Rectal smooth muscle tissue (tissue), 1 donor: Measurements from ENCODE around the gene MTLN.
"Not testable (repeated sequence)": the region's sequence is repeated elsewhere in the genome, so short reads cannot be mapped to it uniquely, and the experiment has no call there.

Source experiments
- H3K27ac ChIP-seq: one replicate; pipeline ENCODE4 v1.7.0; 2013; ENCODE audit warnings: low read depth, low read length, inconsistent platforms
- H3K27me3 ChIP-seq: one replicate; pipeline ENCODE4 v1.7.0; 2013; ENCODE audit warnings: low read length; ENCODE audit not compliant: control insufficient read depth, insufficient read depth
- H3K36me3 ChIP-seq: one replicate; pipeline ENCODE4 v1.7.0; 2013; ENCODE audit warnings: low read length; ENCODE audit not compliant: control insufficient read depth, insufficient read depth
- H3K4me1 ChIP-seq: one replicate; pipeline ENCODE4 v1.7.0; 2013; ENCODE audit warnings: low read length; ENCODE audit not compliant: control insufficient read depth, insufficient read depth
- H3K4me3 ChIP-seq: one replicate; pipeline ENCODE4 v1.7.0; 2013; ENCODE audit warnings: low read length
- H3K9ac ChIP-seq: one replicate; pipeline ENCODE4 v1.7.0; 2013; ENCODE audit warnings: low read length

The MTLN gene, protein sequence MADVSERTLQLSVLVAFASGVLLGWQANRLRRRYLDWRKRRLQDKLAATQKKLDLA

GRCh38 chr2:110211938-110212858 is at the start of gene MTLN:
TSS of gene MTLN (minus strand) at chr2:110212547. CDS start at chr2:110212525, 22 bp downstream.
- Histone ChIP-seq H3K9ac (peak within 1 kb of the TSS; percentile 43), H3K27me3 (no peaks in the 10 kb centered on the region), H3K4me1 (no peaks in the 10 kb centered on the region), H3K36me3 (no peaks in the 10 kb centered on the region), H3K4me3 (peak within 1 kb of the TSS; percentile 83), H3K27ac (peak within 1 kb of the TSS; percentile 73)

DNA sequence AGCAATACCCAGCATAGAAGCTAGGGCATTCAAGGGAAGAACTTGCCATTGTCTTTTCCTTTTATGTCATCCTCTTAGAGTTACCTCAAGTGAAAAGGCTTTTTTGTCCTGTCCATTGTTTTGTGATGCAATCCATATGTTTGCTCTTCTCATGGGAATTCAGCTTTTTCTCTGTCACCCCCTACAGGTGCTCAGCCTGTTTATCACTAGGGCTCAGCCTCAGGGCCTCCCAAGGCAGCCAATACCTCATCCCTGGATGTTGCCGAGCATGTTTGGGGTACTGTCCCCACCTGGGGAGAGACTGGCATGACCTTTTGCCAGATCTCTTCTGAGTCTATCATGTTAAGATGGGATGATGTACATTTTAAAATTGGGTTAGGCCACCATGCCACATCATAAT is 49.6 kb upstream of the MTLN start:
- not testable (repeated sequence) for H3K27me3 ChIP-seq, H3K27ac ChIP-seq, H3K4me1 ChIP-seq, H3K4me3 ChIP-seq, H3K36me3 ChIP-seq, H3K9ac ChIP-seq

DNA sequence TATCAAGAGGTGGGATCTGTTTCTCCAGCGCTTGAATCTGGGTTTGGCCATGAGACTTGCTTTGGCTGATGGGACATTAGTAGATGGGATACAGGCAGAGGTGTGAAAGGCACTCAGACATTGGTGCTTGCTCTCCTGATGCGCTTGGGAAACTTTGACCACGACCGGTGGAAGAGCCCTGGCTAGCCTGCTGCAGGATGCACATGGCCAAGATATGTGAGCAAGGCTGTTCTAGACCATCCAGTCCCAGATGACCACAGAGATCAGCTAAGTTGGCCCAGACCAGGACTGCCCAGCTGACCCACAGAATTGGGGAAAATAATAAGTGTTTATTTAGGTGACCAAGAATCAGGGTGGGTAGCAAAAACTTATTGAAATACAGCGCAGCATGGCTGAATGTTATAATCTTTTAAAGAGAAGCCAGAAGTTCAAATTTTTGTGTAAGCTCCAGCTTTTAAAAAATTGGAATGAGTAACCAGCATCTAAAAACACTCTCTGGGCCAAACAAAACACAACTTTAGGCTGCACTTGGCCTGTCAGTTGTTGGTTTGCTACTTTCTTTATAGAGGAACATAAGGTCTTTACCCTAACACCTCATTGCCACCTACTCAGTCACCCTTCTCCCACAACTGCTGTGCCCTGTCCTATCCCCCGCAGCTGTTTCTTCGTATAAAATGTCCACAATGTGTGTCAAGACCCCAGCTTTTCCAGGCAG is 35.9 kb upstream of the MTLN start:
- not testable (repeated sequence) for H3K4me3 ChIP-seq, H3K27ac ChIP-seq, H3K36me3 ChIP-seq, H3K27me3 ChIP-seq, H3K4me1 ChIP-seq, H3K9ac ChIP-seq

- H3K4me3 ChIP-seq, H3K9ac ChIP-seq, H3K27me3 ChIP-seq, H3K36me3 ChIP-seq, H3K27ac ChIP-seq, H3K4me1 ChIP-seq: not testable (repeated sequence)
These were observed 33.4 kb upstream of the MTLN start for GRCh38 chr2:110245488-110246435.

DNA sequence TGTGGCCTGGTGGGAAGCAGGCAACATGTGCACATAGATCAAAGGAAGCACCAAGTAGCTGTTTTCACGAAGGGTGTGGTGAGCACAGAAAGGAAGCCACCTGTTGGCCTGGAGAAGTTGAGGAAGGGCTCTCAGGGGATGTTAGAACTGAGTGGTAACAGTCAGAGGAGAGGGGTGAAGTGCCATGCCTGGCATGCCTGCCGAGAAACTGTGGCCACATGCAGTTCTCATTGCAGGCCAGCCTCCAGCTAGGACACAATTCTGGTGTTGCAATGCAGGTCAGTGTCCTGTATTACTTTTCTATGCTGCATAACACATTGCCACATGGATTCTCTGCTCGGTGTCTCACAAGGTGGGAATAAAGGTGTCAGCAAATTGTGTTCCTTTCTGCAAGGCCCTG is 30.9 kb upstream of the MTLN start:
- not testable (repeated sequence) for H3K36me3 ChIP-seq, H3K27me3 ChIP-seq, H3K4me3 ChIP-seq, H3K9ac ChIP-seq, H3K27ac ChIP-seq, H3K4me1 ChIP-seq

DNA sequence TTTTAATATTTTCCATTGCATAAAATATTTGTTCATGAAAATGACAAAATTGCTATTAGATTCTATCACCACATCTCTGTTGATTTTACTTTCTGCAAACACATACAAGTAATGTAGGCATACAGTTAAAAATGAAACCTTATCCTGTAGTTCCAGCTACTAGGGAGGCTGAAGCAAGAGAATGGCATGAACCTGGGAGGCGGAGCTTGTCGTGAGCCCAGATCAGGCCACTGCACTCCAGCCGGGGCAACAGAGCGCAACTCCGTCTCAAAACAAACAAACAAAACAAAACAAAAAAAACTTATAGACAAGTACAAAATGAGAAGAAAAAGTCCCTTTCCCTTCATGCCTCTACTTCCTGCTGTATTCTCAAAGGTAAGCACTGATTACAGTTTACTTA is 22.2 kb upstream of the MTLN start:
- not testable (repeated sequence) for H3K4me1 ChIP-seq, H3K4me3 ChIP-seq, H3K36me3 ChIP-seq, H3K9ac ChIP-seq, H3K27me3 ChIP-seq, H3K27ac ChIP-seq

GRCh38 chr2:110229886-110230285 is 17.5 kb upstream of the MTLN start:
- H3K27me3 ChIP-seq, H3K4me1 ChIP-seq, H3K9ac ChIP-seq, H3K27ac ChIP-seq, H3K4me3 ChIP-seq, H3K36me3 ChIP-seq: not testable (repeated sequence)

DNA sequence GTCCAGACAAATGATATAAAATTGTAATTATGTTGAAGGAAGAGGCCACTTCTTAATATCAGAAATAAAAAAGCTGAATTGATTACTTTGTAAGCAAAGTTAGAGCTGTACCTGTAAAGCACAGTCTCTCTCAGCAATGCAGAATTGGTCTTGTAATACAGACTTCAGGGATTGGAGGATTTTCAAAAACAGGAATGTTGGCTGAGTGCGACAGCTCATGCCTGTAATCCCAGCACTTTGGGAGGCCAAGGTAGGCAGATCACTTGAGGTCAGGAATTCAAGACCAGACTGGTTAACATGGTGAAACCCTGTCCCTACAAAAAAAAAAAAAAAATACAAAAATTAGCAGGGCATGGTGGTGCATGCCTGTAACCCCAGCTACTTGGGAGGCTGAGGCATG is 10.3 kb upstream of the MTLN start:
- H3K4me3 ChIP-seq, H3K9ac ChIP-seq, H3K27ac ChIP-seq, H3K4me1 ChIP-seq, H3K36me3 ChIP-seq, H3K27me3 ChIP-seq: not testable (repeated sequence)

DNA sequence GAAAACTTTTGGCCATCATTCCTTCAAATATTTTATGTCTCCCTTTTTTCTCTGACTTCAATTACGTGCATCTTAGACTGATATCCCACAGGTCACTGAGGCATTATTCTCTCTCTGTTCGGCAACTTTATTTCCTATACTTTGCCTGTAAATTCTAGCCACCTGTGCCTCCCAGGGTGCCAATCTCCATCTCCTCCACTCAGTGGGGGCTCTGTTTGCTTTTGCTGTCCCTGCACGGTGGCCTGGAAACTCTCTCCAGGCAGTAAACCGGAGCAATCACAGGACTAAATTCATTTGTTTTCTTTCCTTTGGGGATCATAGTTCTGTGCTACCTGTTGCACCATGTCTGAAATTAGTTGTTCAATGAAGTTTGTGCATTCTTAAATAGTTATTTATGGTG is 9.6 kb upstream of the MTLN start:
- no peaks in the 10 kb centered on the region for H3K36me3 ChIP-seq
- no peak overlapping the region for H3K27ac ChIP-seq
- no peak overlapping the region for H3K4me3 ChIP-seq
- no peaks in the 10 kb centered on the region for H3K4me1 ChIP-seq
- no peak overlapping the region for H3K9ac ChIP-seq
- H3K27me3 ChIP-seq, result no peaks in the 10 kb centered on the region

DNA sequence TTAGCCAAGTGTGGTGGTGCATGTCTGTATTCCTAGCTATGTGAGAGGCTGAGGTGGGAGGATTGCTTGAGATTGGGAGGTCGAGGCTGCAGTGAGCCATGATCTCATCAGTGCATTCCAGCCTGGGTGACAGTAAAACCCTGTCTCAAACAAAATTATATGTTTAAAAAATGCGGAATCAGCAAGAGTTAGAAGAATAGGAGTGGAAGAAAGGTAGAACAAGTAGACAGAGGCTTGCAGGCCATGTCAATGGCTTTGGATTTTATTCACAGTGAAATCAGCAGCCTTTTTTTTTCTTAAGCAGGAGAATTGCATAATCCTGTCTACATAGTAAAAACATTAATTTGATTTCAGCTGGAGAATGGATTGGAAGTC is 7.8 kb upstream of the MTLN start:
- Histone ChIP-seq H3K36me3 (no peaks in the 10 kb centered on the region), H3K9ac (no peak overlapping the region), H3K27ac (no peak overlapping the region), H3K27me3 (no peaks in the 10 kb centered on the region), H3K4me3 (no peak overlapping the region), H3K4me1 (no peaks in the 10 kb centered on the region)

DNA sequence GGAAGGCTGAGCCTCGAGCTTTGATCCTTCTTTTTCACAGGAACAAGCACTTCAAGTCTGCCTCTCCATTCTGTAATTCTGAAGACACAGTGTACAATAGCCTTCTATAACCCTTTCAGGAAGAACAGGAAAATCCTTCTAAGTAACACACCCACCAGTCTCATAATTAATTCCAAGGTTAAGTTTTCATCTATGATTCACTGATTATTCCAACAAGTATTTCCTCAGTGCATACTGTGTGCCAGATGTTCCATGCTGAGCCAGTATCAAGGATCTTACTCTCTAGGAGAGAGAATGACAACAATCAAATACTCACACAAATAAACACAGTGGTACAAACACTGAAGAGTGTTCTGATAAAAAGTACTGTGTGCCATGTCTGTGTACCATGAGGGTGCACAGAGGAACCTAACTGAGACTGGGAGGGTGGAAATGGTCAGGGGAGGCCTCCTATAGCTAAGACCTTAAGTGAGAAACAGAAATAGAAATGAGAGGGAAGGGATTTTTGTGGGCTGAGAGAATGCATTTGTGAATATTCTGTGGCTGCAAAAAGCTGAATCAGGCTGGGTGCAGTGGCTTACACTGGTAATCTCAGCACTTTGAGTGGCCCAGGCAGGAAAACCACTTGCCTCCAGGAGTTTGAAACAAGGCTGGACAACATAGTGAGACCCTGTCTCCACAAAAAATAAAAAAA is 7.3 kb upstream of the MTLN start:
- H3K4me1 ChIP-seq, result no peaks in the 10 kb centered on the region
- no peaks in the 10 kb centered on the region for H3K36me3 ChIP-seq
- H3K9ac ChIP-seq, result no peak overlapping the region
- no peaks in the 10 kb centered on the region for H3K27me3 ChIP-seq
- H3K4me3 ChIP-seq, result no peak overlapping the region
- H3K27ac ChIP-seq, result no peak overlapping the region

- H3K9ac ChIP-seq, H3K27ac ChIP-seq, H3K27me3 ChIP-seq, H3K4me3 ChIP-seq, H3K36me3 ChIP-seq, H3K4me1 ChIP-seq: not testable (repeated sequence)
These were observed 6.5 kb upstream of the MTLN start for GRCh38 chr2:110218889-110219288.
